ENCODE results near the gene MRPS26.
A peak's percentile ranks its signal among the peaks of the same experiment; 100 is the strongest.
"Not testable (repeated sequence)": the region's sequence is repeated elsewhere in the genome, so short reads cannot be mapped to it uniquely, and the experiment has no call there.

The MRPS26 gene

GRCh38 chr20:3045816-3046676 lies at the start of gene MRPS26:
TSS of gene MRPS26 (plus strand) at chr20:3046052. CDS start at chr20:3046069, 17 bp downstream.
- DNase-seq, result peak; percentile 72 to 82

DNA sequence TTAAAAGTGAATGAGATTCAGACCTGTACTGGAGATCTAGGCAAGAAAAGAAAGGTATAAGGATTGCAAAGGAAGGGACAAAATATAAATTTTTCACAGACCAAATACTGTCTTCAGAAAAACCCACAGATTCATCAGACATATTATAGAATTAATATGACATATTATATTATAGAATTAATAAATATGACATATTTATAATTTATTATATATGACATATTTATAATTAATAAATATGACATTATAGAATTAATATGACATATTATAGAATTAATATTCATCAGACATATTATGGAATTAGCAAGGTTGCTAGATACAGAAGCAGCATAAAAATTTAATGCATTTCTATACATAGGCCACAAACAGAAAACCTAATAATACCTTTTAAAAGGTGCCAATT lies 47.1 kb upstream of the MRPS26 start:
- DNase-seq, result no peak

- no peak for DNase-seq
Observed at GRCh38 chr20:3000852-3001523, 44.9 kb upstream of the MRPS26 start.

DNA sequence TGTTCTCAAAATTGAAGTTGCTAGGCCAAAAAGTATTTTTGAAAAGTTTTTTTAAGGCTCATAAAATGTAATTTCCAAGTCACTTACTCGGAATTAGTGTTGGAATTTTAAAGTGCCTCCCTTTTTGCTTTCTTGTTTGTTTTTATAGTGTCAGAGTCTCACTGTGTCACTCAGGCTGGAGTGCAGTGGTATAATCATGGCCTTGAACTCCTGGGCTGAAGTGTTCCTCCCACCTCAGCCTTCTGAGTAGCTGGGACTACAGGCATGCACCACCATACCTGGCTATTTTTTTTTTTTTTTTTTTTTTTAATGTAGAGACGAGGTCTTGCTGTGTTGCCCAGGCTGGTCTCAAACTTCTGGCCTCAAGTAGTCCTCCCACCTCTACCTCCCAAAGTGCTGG lies 42.4 kb upstream of the MRPS26 start:
- no peak for DNase-seq

GRCh38 chr20:3010985-3011723 lies 34.7 kb upstream of the MRPS26 start:
- DNase-seq, result no peak

- DNase-seq, result peak; percentile 32
Observed at GRCh38 chr20:3011752-3012151, 34.1 kb upstream of the MRPS26 start.

- no peak for DNase-seq
Observed at GRCh38 chr20:3013771-3014170, 32.1 kb upstream of the MRPS26 start.

DNA sequence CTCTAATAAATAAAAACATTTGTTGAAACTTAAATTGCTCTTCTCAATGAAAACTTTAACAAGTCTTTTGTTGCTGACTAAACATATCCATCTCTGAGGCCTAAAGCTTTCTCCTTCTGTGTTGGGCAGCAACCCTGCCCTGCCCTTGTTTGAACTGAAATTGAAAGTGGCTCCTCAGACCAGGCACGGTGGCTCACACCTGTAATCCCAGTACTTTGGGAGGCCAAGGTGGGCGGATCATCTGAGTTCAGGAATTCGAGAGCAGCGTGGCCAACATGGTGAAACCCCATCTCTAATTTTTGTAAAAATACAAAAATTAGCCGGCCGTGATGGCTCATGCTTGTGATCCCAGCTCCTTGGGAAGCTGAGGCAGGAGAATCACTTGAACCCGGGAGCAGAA lies 31.7 kb upstream of the MRPS26 start:
- DNase-seq, result peak in 1 of 2 donors; percentile 32

GRCh38 chr20:3014662-3015061 lies 31.2 kb upstream of the MRPS26 start:
- peak; percentile 28 to 35 for DNase-seq

DNA sequence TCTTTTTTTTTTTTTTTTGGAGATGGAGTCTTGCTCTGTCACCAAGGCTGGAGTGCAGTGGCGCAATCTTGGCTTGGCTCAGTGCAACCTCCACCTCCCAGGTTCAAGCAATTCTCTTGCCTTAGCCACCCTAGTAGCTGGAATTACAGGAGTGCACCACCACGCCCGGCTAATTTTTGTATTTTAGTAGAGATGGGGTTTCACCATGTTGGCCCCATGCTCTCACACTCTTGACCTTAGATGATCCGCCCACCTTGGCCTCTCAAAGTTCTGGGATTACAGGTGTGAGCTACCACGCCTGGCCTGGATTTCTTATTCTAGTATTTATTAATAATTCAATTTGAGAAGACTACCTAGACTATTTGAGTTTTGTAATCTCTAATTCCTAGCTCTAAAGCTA lies 30.6 kb upstream of the MRPS26 start:
- DNase-seq, result not testable (repeated sequence)

- no peak for DNase-seq
Observed at GRCh38 chr20:3021327-3021726, 24.5 kb upstream of the MRPS26 start.

DNA sequence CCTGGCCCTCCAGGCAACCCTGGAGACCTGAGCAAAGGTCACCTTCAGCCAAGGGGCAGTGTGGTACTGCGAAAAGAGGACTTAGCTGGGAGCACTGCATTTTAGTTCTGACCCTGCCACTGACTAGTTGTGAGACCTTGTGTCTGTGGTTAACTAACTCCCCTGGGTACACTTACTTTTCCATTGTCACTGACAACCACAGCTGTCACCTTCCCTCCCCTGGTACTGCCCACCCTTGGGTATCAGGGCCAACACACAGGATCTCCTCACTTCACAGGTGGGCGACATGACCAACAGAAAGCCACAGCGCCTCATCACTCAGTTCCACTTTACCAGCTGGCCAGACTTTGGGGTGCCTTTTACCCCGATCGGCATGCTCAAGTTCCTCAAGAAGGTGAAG lies 24.1 kb upstream of the MRPS26 start:
- no peak for DNase-seq

DNA sequence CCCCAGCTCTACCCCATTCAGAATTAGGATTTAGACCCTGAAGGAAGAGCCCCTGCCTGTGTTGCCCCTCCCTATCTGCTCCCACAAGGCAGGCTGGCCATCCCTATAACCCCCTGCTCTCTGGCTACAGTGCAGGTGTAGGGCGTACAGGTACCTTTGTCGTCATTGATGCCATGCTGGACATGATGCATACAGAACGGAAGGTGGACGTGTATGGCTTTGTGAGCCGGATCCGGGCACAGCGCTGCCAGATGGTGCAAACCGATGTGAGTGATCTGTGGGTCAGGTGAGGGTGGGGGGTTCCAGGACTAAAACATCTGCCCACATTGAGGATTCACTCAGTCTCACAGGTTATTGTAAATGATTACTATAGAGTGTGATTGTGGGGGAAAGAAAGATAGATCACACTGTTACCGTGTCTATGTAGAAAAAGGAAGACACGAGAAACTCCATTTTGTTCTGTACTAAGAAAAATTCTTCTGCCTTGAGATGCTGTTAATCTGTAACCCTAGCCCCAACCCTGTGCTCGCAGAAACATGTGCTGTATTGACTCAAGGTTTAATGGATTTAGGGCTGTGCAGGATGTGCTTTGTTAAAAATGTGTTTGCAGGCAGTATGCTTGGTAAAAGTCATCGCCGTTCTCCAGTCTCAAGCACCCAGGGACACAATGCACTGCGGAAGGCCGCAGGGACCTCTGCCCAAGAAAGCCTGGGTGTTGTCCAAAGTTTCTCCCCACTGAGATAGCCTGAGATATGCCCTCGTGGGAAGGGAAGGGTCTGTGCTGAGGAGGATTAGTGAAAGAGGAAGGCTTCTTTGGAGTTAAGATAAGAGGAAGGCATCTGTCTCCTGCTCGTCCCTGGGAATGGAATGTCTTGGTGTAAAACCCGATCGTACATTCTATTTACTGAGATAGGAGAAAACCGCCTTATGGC lies 23.0 kb upstream of the MRPS26 start:
- not testable (repeated sequence) for DNase-seq

DNA sequence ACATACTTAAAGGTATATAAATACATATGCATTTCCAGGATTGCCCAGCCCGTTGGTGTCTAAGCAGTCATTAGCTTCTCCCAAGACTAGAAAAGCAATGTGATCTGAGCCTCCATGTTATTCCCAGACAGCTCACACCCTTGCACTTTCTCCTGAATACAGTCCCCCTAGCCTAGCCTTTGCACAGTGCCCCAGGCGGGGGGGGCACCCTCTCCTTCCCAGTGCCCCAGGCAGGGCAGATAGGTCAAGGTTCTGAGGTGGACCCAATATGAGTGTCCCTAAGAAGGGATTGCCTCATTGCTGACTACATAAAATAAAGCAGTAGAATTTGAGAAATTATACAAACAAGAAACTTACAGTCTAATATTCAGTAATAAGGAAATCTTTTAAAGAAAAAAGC lies 17.9 kb upstream of the MRPS26 start:
- no peak for DNase-seq

- DNase-seq, result no peak
Observed at GRCh38 chr20:3031524-3032147, 14.2 kb upstream of the MRPS26 start.

GRCh38 chr20:3032624-3033023 lies 13.2 kb upstream of the MRPS26 start:
- DNase-seq, result no peak

GRCh38 chr20:3037654-3038053 lies 8.2 kb upstream of the MRPS26 start:
- no peak for DNase-seq

DNA sequence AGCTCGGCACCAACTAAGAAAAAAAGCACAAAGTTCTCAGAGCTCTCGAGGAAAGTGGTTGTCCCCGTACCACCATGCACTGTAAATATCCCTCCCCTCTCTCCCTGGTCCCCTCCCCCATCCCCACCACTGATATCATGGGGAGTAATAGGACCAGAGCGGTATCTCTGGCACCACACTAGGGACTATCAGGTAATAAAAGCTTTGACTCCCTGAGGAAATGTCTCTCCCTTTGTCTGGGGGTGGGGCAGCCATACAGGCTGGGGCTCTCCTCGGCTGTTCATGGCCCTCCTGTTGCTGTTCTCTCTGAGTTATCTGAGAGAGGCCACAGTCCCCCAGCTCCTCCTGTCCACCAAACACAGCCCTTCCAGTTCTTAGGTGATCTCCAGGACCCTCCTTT lies 7.4 kb upstream of the MRPS26 start:
- DNase-seq, result no peak

- DNase-seq, result no peak
Observed at GRCh38 chr20:3039426-3039825, 6.4 kb upstream of the MRPS26 start.

DNA sequence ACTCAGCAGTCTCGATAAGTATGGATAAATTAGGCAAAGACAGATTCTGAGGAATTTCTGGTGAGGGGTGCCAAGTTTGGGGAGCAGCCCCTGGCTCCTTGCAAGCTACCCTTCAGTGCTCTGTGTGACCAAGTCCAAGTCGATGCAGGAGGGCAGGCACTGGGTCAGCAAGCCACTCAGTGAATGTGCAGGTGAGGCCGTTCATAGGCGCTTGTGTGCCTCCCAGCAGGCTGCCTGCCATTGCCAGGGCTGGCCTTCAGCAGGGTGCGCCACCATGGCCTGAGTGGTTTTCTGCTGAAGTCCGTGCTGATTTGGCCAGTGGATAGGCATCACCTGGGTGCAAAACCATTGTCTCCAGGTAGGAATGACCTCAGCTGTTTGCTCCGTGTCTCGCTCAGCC lies 5.8 kb upstream of the MRPS26 start:
- DNase-seq, result no peak

GRCh38 chr20:3041854-3042409 lies 3.9 kb upstream of the MRPS26 start:
- no peak for DNase-seq

DNA sequence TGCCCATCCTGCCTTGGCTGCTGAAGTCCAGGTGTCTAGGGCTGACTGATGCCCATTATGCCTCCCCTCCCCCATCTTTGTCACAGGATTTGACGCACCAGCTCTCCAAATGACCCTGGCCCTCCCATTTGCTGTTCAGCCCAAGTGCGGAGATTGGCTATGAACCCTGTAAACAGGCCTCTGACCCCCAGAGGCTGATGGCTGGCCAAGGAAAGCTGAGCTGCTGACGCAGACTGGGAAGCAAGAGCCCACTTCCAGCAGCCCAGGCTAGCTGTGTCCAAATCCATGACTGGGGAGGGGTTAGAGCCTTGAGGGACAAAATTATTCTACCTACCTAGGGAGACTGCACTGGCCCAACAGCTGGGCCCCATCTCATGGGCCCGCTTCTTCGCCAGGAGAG lies 3.2 kb upstream of the MRPS26 start:
- DNase-seq, result no peak

Data from stimulated activated CD4-positive, alpha-beta T cell treated with anti-CD3 and anti-CD28 coated beads, Interleukin-2, amount 100 ng/mL, for 48 hours (primary cell).